Measurements from ENCODE around the gene CRHR2.

DNA sequence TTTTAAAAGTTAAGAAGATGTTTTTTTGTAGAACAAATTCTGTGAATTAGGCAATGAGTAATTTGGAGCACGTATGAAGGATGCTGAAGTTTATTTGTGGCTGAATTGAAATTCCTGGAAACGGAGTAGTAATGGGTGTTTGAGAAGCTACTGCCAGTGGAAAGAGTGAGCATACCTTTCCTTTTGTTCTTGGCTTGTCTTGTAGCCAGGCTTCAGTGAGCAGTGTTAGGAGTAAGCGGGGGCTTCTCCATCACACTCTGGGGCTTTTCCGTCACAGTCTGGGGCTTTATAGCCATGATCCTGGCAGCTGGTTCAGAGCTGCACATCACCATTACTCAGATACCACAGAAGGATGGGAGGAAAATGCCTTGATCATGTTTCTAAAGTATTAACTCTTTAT, 55.2 kb downstream of the CRHR2 start:
- TF ChIP-seq POLR2A (IDR thresholded peaks at IDR 0.05; ENCODE audit: low read depth, low read length) (no peak), POLR2AphosphoS5 (IDR thresholded peaks at IDR 0.05; ENCODE audit: low read depth, low read length) (no peak)
